ENCODE results near the gene STXBP2. TPM values are rescaled to one million over a fixed set of nuclear protein-coding genes. Genes with fewer than 3 reads are reported as not detected.

Gene STXBP2
- total and polyA plus RNA-seq, 9 of the 15 experiments (the other 6 are each of a cell fraction or from before 2014, with no cell fraction given), result 2.5 to 163 (median 71.3) TPM

- no peak for TF ChIP-seq DEAF1 (CRISPR knock-in tag; IDR thresholded peaks at IDR 0.05)
- peak; percentile 73 for TF ChIP-seq RFX1 (IDR thresholded peaks at IDR 0.05)
- no peak for TF ChIP-seq THAP7 (CRISPR knock-in tag; IDR thresholded peaks at IDR 0.05)
- TF ChIP-seq ZFP36 (IDR thresholded peaks at IDR 0.05; ENCODE audit: low read depth, low read length, partially characterized antibody), result no peak
- no peak for TF ChIP-seq SP1 (CRISPR knock-in tag; IDR thresholded peaks at IDR 0.05)
- TF ChIP-seq ERF (CRISPR knock-in tag; IDR thresholded peaks at IDR 0.05), result no peak
- TF ChIP-seq RBM39 (optimal IDR thresholded peaks at IDR 0.05; ENCODE audit: low read depth, low read length), result no peak
These were observed 21.3 kb downstream of the STXBP2 start (continued) for GRCh38 chr19:7658219-7658686.

- no peak for FAIRE-seq
- WGBS (ENCODE audit: insufficient coverage, low coverage, missing lambda C conversion rate), result 1% methylated on average over 7 of the region's 8 CpGs
- H3K4me3 ChIP-seq, result no peak overlapping the region
- H4K20me1 ChIP-seq (replicated peaks; ENCODE audit: control insufficient read depth, insufficient read depth, low read length), result no peaks in the 10 kb centered on the region
- TF ChIP-seq ZNF121 (CRISPR knock-in tag; conservative IDR thresholded peaks at IDR 0.05) (peak; percentile 96), ZNF76 (CRISPR knock-in tag; IDR thresholded peaks at IDR 0.05; ENCODE audit: borderline replicate concordance) (no peak), SNAPC5 (CRISPR knock-in tag; IDR thresholded peaks at IDR 0.05) (no peak)
- H3K4me2 ChIP-seq (ENCODE audit: insufficient read depth, low read length), result no peak overlapping the region
- peaks cover 0 to 6% of the 10 kb centered on the region in 2 experiments; a peak in 2 of 5 replicates for H3K4me1 ChIP-seq (replicated peaks in 1 of 2; ENCODE audit: control insufficient read depth in 2 of 2, insufficient read depth in 2 of 2, low read length in 2 of 2)
- intact Hi-C loops (cut with micrococcal nuclease), result no loop called here
- DNase-seq (ENCODE audit: extremely low read depth in 1 of 4, low spot score in 3 of 4), result no peak
- in situ Hi-C loops (cut with MboI), result no loop called here
- no peaks in the 10 kb centered on the region for H3K9me1 ChIP-seq (ENCODE audit: control insufficient read depth, insufficient read depth, low read length)
- ChIA-PET POLR2A (interaction anchor here (0.5 to 0.7 kb wide), 3 partner anchors 14 to 261 kb away, joined by 3 read pairs; no protein-coding TSS in a partner anchor), CTCF (ENCODE audit: low intra/inter-chr PET ratio) (no interaction called here)
- no peak overlapping the region for H2AFZ ChIP-seq (ENCODE audit: low read depth, low read length)
- BruUV-seq (replicated peaks), result no TSS peak
- no peaks in the 10 kb centered on the region for H3K36me3 ChIP-seq (ENCODE audit: control insufficient read depth, insufficient read depth, low read length)
- peaks cover 11 to 15% of the 10 kb centered on the region in 2 experiments; a peak in 4 of 5 replicates for H3K27me3 ChIP-seq (ENCODE audit: control insufficient read depth in 2 of 2, insufficient read depth in 2 of 2, low read length in 2 of 2)
- H3K9ac ChIP-seq (ENCODE audit: insufficient read depth in 1 of 2, low read depth in 2 of 2, low read length in 2 of 2), result no peak overlapping the region
- no peak overlapping the region for H3K27ac ChIP-seq (ENCODE audit: extremely low read depth, low read depth, low read length)
- ATAC-seq, result no peak
- H3K79me2 ChIP-seq (ENCODE audit: control insufficient read depth, insufficient read depth, low read length), result no peaks in the 10 kb centered on the region
- H3K9me3 ChIP-seq (replicated peaks; ENCODE audit: control insufficient read depth, insufficient read depth, low read depth, low read length), result no peaks in the 10 kb centered on the region
These were observed 25.0 kb downstream of the STXBP2 start for GRCh38 chr19:7661744-7662538.
